ENCODE data around the gene KRT35. TPM values are rescaled to one million over a fixed set of nuclear protein-coding genes. Genes with fewer than 3 reads are reported as not detected.

The KRT35 gene
- total RNA-seq, 1 experiment from 2014 or later = not detected

- BruUV-seq (replicated peaks) = TSS peak; percentile 39
- ChIA-PET POLR2A (interaction anchor here (0.9 to 12.9 kb wide), 7 partner anchors 9 to 616 kb away, joined by 3 to 148 read pairs (median 14); partner anchors contain the start of genes EIF1 and KRT15), RAD21 (ENCODE audit: low non-redundant PET in 1 of 2, low total read pairs in 2 of 2, uncharacterized antibody in 2 of 2, unreplicated experiment in 2 of 2) (interaction anchor here (0.5 to 1.5 kb wide), 5 partner anchors 17 to 317 kb away, joined by 3 to 5 read pairs (median 3); no protein-coding TSS in a partner anchor), CTCF (interaction anchor here (0.7 to 4.2 kb wide), 8 partner anchors 9 to 136 kb away, joined by 3 to 45 read pairs (median 4); no protein-coding TSS in a partner anchor)
- peak; percentile 66 for ATAC-seq
- peaks cover 36 to 73% of the 10 kb centered on the region in 2 experiments for H3K4me1 ChIP-seq (ENCODE audit: control insufficient read depth in 1 of 2, insufficient read depth in 2 of 2, low read length in 2 of 2)
- H3K79me2 ChIP-seq (ENCODE audit: insufficient read depth, low read length) = peaks cover 37% of the 10 kb centered on the region
- peak overlapping the region; percentile 99 for H3K9ac ChIP-seq (ENCODE audit: low read length)
- H3K4me3 ChIP-seq (replicated peaks in 1 of 2; ENCODE audit: low read depth in 1 of 2, low read length in 2 of 2) = peak overlapping the region; percentile 18 to 95
- H4K20me1 ChIP-seq (ENCODE audit: insufficient read depth) = no peaks in the 10 kb centered on the region; the same call in 1 of the 2 replicates
- no peaks in the 10 kb centered on the region for H3K9me2 ChIP-seq (ENCODE audit: insufficient read depth)
- H3K27me3 ChIP-seq (ENCODE audit: insufficient read depth, low read length) = no peaks in the 10 kb centered on the region
- H3K36me3 ChIP-seq (ENCODE audit: control insufficient read depth in 1 of 2, insufficient read depth in 2 of 2, low read length in 2 of 2) = peaks cover 0 to 13% of the 10 kb centered on the region in 2 experiments; a peak in 3 of 4 replicates
- H3K27ac ChIP-seq (ENCODE audit: low read depth, low read length) = peak overlapping the region; percentile 99
- H3K4me2 ChIP-seq (ENCODE audit: low read length) = peak overlapping the region; percentile 95
- TF ChIP-seq POLR2A (IDR thresholded peaks at IDR 0.05; ENCODE audit: borderline replicate concordance, extremely low read depth, insufficient read depth, insufficient read length) = peak; percentile 45
- TF ChIP-seq POLR2AphosphoS5 (IDR thresholded peaks at IDR 0.05; ENCODE audit: low read depth, low read length) = peak; percentile 82
- no peak for TF ChIP-seq REST (IDR thresholded peaks at IDR 0.05; ENCODE audit: low read depth)
- peak; percentile 86 for DNase-seq (ENCODE audit: low read depth, low spot score)
- H3K9me3 ChIP-seq (ENCODE audit: control insufficient read depth in 1 of 2, insufficient read depth in 1 of 2, low read depth in 1 of 2, low read length in 2 of 2) = no peaks in the 10 kb centered on the region
- H2AFZ ChIP-seq (ENCODE audit: low read depth, low read length, poor library complexity, severe bottlenecking) = no peak overlapping the region
- intact Hi-C loops (cut with micrococcal nuclease) = no loop called here
These were observed 49.4 kb upstream of the KRT35 start for GRCh38 chr17:41530062-41531048.

Measured in HCT116 (cell line).